Right atrium auricular region (tissue), 2 donors: ENCODE data around the gene PXDN. TPM values are rescaled to one million over a fixed set of nuclear protein-coding genes. Genes with fewer than 3 reads are reported as not detected.

ENCODE experiments used
- DNase-seq: peaks from one replicate; pipeline ENCODE4 v3.0.0-alpha.2; 2019; ENCODE audit warnings: low spot score
- H3K27ac ChIP-seq, 2 donors: fragments of 200-600 bp; sonication (generic); 1 replicate in 1 of 2; 2 replicates in 1 of 2; pipeline ENCODE4 v1.5.1; 2016 to 2019
- H3K27me3 ChIP-seq, 2 donors: fragments of 200-600 bp; sonication (generic); one replicate each; pipeline versions ENCODE4 v1.5.1 to v1.6.0; 2017 to 2019
- H3K36me3 ChIP-seq: fragments of 200-600 bp; sonication (generic); one replicate; pipeline ENCODE4 v1.5.1; 2016
- H3K4me1 ChIP-seq, 2 donors: fragments of 200-600 bp; sonication (generic); one replicate each; pipeline versions ENCODE4 v1.5.1 to v1.6.0; 2017 to 2019
- H3K4me3 ChIP-seq, 2 donors: fragments of 200-600 bp; sonication (generic); 1 replicate in 1 of 2; 2 replicates in 1 of 2; pipeline ENCODE4 v1.5.1; 2017 to 2019; ENCODE audit warnings: mild to moderate bottlenecking in 1 of 2, moderate library complexity in 1 of 2
- H3K9me3 ChIP-seq, 2 donors: fragments of 200-600 bp; sonication (generic); one replicate each; pipeline ENCODE4 v1.5.1; 2019
- total RNA-seq, 2 donors: library from RNA; depleted of rRNA; stranded (reverse); fragments of >200 nt; gene quantifications; one replicate each; pipeline ENCODE4 v1.1.0, GENCODE V29; 2016
- TF ChIP-seq, protein P1 (sequence below), 2 donors: fragments of 200-600 bp; sonication (generic); IDR thresholded peaks; one replicate each; pipeline ENCODE4 v1.5.1; 2019; ENCODE audit warnings: antibody characterized with exemption in 2 of 2

The PXDN gene
- total RNA-seq, 2 donors from 2014 or later: 25.4 to 26.9 TPM

DNA sequence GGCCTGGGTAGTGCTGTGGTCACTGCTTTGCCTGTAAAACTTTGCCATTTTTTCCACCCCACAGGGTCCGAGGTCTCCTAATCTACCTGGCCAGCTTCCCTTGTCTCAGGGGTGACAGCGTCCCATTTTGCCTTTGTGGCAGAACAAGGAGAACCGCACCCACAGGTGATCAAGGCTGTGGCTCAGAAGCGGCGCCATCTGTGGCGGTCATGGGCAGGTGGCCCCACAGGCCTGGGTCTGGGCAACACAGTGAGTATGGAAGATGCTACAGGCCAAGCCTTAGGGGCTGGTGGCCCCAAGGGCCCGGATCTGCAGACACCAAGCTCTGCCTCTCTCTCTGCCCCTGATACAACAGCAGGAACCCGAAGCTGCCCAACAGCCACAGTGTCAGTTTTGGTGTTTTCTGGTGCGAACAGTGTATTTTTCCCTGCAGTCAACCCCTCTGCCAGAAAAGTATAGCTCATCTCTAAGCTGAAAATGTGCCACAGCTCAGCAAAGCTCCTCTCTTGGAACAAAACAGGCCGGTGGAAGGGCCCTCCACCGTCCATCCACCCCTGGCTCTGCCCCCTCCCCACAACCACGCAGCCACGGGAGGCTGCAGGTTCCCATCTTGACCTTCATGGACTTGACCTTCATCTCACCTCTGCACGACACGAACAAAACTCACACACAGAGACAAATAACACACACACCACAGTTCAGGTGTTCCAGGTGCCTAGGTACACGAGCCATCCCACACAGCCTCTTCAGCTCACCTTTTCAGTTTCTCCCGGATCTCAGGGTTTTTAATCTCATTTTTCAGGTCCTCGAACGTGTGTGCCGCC is 96.7 kb downstream of the PXDN start:
- H3K36me3 ChIP-seq: peaks cover 25% of the 10 kb centered on the region
- peak; percentile 36 for DNase-seq
- no peaks in the 10 kb centered on the region for H3K27me3 ChIP-seq
- TF ChIP-seq, protein P1, sequence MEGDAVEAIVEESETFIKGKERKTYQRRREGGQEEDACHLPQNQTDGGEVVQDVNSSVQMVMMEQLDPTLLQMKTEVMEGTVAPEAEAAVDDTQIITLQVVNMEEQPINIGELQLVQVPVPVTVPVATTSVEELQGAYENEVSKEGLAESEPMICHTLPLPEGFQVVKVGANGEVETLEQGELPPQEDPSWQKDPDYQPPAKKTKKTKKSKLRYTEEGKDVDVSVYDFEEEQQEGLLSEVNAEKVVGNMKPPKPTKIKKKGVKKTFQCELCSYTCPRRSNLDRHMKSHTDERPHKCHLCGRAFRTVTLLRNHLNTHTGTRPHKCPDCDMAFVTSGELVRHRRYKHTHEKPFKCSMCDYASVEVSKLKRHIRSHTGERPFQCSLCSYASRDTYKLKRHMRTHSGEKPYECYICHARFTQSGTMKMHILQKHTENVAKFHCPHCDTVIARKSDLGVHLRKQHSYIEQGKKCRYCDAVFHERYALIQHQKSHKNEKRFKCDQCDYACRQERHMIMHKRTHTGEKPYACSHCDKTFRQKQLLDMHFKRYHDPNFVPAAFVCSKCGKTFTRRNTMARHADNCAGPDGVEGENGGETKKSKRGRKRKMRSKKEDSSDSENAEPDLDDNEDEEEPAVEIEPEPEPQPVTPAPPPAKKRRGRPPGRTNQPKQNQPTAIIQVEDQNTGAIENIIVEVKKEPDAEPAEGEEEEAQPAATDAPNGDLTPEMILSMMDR (IDR thresholded peaks at IDR 0.05): no peak
- no peaks in the 10 kb centered on the region for H3K9me3 ChIP-seq
- H3K4me1 ChIP-seq: peaks cover 0 to 31% of the 10 kb centered on the region in 2 donors
- no peak overlapping the region for H3K27ac ChIP-seq
- no peak overlapping the region for H3K4me3 ChIP-seq

DNA sequence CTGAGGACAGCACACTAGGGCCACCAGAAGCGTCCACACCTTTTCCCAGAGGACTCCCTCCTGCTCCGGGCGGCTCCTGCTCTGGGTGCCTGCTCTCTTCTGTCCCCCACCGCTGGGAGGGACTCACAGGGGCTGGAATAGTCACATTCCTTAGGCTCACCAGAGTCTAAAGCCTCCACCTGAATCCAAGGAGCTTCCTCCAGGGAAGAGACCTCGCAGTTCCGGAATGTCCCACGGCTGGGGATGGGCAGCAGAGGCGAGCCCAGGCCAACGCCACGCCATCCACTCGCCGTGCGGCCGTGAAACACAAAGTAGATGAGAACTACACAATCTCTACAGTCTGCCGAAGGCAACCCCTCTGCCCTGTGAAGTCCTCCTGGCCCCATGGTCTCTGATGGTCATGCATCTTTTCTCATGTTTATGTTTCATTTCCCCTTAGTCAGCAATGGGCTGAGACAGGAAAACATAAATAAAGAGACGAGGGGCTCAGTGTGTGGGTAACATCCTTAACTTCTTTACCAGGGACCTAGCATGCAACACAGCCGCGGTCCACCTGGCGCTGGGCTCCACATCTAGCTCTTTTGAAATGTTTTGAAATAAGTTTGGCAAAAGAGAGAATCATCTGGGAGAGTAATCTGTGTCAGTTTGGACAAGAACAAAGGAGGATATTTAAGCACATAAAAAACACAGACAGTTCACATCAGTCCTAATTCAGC is 98.4 kb downstream of the PXDN start:
- H3K4me1 ChIP-seq: peaks cover 0 to 21% of the 10 kb centered on the region in 2 donors
- H3K9me3 ChIP-seq: no peaks in the 10 kb centered on the region
- H3K4me3 ChIP-seq: no peak overlapping the region
- no peak overlapping the region for H3K27ac ChIP-seq
- H3K27me3 ChIP-seq: no peaks in the 10 kb centered on the region
- DNase-seq: peak; percentile 54
- TF ChIP-seq, protein P1 (IDR thresholded peaks at IDR 0.05): no peak
- H3K36me3 ChIP-seq: peaks cover 25% of the 10 kb centered on the region

DNA sequence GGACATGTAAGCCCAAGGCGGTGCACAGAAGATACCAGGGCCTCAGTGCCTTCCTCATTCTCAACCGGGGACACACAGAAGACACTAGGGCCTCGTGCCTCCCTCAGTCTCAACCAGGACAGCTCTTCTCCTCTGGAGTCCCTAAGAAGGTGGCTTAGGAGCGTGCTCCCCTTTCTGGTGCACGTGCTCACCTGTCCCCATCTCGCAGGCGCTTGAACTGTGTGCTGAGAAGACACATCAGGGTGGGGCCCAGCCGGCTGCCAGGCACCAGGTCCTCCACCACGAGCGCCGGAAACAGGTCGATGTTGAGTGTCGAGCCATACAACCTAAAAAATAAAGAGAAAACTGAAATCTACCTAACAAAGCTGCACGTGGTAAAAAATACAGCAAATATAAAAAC is 99.9 kb downstream of the PXDN start:
- peaks cover 0 to 16% of the 10 kb centered on the region in 2 donors for H3K4me1 ChIP-seq
- no peak overlapping the region for H3K4me3 ChIP-seq
- TF ChIP-seq, protein P1 (IDR thresholded peaks at IDR 0.05): no peak
- H3K27ac ChIP-seq: no peak overlapping the region
- peaks cover 25% of the 10 kb centered on the region for H3K36me3 ChIP-seq
- H3K27me3 ChIP-seq: no peaks in the 10 kb centered on the region
- no peak for DNase-seq
- no peaks in the 10 kb centered on the region for H3K9me3 ChIP-seq

DNA sequence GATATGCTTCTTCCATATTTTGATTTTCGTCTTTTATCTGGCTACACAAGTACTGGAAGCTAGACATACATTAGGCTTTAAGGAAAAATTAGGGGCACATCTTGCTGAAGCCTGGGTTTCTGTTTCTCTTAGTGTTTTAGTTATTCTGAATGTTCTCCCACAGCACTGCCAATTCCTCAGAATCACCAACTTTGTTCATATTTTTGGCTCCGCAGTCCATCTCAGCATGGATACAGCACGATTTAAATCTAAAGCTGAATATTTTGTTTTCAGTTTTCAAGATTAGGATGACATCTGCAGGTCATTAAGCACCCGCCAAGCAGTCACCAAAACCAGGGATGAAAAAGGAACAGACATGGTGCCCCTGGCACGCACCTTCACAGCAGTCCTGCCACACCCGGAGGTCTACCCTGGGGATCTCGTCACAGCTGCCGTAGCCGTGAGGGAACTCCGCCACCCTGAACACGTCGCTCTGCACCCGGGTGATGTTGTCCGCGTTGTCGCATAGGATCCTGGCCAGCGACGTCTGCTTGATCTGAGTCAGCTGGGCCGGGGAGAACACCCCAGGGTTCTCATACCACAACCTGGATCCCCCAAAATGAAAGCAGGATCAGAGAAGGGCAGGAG is 101.2 kb downstream of the PXDN start:
- no peaks in the 10 kb centered on the region for H3K9me3 ChIP-seq
- no peaks in the 10 kb centered on the region for H3K27me3 ChIP-seq
- peaks cover 0 to 16% of the 10 kb centered on the region in 2 donors for H3K4me1 ChIP-seq
- TF ChIP-seq, protein P1 (IDR thresholded peaks at IDR 0.05): no peak
- peaks cover 25% of the 10 kb centered on the region for H3K36me3 ChIP-seq
- DNase-seq: no peak
- H3K27ac ChIP-seq: peak overlapping the region; percentile 9 to 33
- no peak overlapping the region for H3K4me3 ChIP-seq

DNA sequence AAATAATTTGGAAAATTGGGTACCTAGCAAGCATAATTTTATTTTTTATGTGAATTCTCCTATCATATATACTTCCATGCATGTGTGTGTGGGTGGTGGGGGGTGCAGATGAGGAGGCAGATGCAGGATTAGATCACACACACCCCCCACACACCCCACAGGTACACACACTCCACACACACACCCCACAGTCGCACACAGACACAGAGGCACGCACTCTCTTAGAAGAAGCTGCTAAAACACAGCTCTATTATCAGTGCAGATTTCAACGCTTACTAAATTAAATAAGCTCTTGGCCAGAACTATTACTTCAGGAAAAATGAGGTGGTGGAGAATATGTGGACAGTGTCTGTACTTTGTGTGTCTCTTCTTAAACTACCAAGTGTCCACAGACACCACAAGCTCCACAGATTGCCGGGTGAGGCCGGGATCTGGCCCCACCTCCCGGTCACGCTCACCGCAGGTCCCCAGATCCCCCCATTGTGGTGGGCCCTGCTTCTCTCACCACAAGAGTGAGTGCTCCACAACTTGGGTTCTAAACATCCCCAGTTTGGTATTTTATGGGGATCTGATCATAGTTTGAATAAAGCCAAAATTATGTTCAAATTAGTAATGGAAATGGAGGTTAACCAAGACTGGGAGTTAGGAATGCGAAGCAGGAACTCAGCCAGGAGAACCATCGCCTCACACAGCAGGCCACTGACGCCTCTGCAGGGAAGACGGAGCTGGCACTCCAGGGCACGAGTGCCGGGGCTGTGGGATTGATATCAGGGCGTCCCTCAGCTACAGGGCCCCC is 102.1 kb downstream of the PXDN start:
- Histone ChIP-seq H3K27ac (peak overlapping the region; percentile 33 to 61), H3K4me3 (no peak overlapping the region), H3K9me3 (no peaks in the 10 kb centered on the region), H3K27me3 (no peaks in the 10 kb centered on the region), H3K4me1 (peaks cover 0 to 16% of the 10 kb centered on the region in 2 donors), H3K36me3 (peaks cover 26% of the 10 kb centered on the region)
- TF ChIP-seq, protein P1 (IDR thresholded peaks at IDR 0.05): no peak
- DNase-seq: no peak
